ENCODE results near the gene KLHL22. TPM values are rescaled to one million over a fixed set of nuclear protein-coding genes. Genes with fewer than 3 reads are reported as not detected.
"Not testable (repeated sequence)": the region's sequence is repeated elsewhere in the genome, so short reads cannot be mapped to it uniquely, and the experiment has no call there.

KLHL22 gene

GRCh38 chr22:20395181-20395906 is 100.3 kb downstream of the KLHL22 start:
- Histone ChIP-seq H3K27me3 (ENCODE audit: control insufficient read depth, insufficient read depth, low read length) (no peaks in the 10 kb centered on the region), H3K9ac (ENCODE audit: low read depth, low read length) (no peak overlapping the region), H3K36me3 (ENCODE audit: insufficient read depth, low read length) (no peaks in the 10 kb centered on the region), H3K4me1 (ENCODE audit: control insufficient read depth, insufficient read depth, low read length) (peaks cover 23% of the 10 kb centered on the region), H3K4me3 (ENCODE audit: low read length) (peak overlapping the region; percentile 95), H3K9me3 (replicated peaks; ENCODE audit: low read length) (no peaks in the 10 kb centered on the region), H3K4me2 (ENCODE audit: low read length) (peak overlapping the region; percentile 85)

DNA sequence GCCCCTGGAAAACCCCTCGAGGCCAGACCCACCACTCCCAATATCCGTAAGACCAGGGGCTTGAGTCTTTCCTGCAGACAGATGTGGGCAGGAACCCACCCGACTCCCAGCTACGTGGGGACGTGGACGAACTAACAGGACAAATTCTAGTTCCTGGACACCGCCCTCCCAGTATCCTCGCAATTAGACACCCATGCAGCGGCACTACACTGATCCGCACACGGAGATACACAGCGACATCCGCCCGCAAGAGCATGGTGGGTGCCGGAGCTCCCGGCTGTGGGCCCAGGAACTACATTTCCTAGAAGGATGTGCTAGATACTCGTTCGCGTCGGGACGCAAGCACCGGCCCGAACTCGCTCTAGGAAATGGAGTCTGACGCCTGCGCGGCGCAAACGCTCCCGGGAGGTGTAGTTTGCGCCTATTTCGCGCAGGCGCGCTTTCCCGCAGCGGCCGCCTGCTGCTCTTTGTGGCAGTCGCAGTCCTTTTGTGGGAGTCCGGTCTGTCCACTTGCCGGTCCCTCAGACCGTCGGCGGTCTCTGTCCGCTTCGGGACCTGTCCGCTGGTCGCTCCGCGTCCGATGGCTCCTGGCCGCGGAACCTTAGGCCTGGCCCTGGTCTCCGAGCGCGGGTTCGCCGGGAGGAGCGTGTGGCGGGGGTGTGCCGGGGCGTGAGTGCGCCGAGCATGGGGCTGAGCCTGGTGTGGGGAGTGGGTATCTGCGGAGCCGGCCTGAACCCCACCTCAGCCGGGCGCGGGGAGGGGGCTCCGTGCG is 101.7 kb downstream of the KLHL22 start, which contains the start of gene ZNF74:
TSS of gene ZNF74 (plus strand) at position 447 of the 772 bp plus-strand sequence. CDS start 478 bp downstream, outside the sequence.
- no peaks in the 10 kb centered on the region for H3K27me3 ChIP-seq (ENCODE audit: control insufficient read depth, insufficient read depth, low read length)
- H3K36me3 ChIP-seq (ENCODE audit: insufficient read depth, low read length): no peaks in the 10 kb centered on the region
- peak within 1 kb of the TSS; percentile 85 for H3K4me2 ChIP-seq (ENCODE audit: low read length)
- peaks cover 23% of the 10 kb centered on the region for H3K4me1 ChIP-seq (ENCODE audit: control insufficient read depth, insufficient read depth, low read length)
- no peaks in the 10 kb centered on the region for H3K9me3 ChIP-seq (replicated peaks; ENCODE audit: low read length)
- peak within 1 kb of the TSS; percentile 88 for H3K9ac ChIP-seq (ENCODE audit: low read depth, low read length)
- H3K4me3 ChIP-seq (ENCODE audit: low read length): peak within 1 kb of the TSS; percentile 95

- Histone ChIP-seq H3K9me3 (replicated peaks; ENCODE audit: low read length) (no peaks in the 10 kb centered on the region), H3K4me2 (ENCODE audit: low read length) (peak overlapping the region; percentile 85), H3K36me3 (ENCODE audit: insufficient read depth, low read length) (no peaks in the 10 kb centered on the region), H3K4me3 (ENCODE audit: low read length) (peak overlapping the region; percentile 95), H3K27me3 (ENCODE audit: control insufficient read depth, insufficient read depth, low read length) (no peaks in the 10 kb centered on the region), H3K4me1 (ENCODE audit: control insufficient read depth, insufficient read depth, low read length) (peaks cover 23% of the 10 kb centered on the region), H3K9ac (ENCODE audit: low read depth, low read length) (peak overlapping the region; percentile 88)
Measured at GRCh38 chr22:20392983-20393704, 102.5 kb downstream of the KLHL22 start.

DNA sequence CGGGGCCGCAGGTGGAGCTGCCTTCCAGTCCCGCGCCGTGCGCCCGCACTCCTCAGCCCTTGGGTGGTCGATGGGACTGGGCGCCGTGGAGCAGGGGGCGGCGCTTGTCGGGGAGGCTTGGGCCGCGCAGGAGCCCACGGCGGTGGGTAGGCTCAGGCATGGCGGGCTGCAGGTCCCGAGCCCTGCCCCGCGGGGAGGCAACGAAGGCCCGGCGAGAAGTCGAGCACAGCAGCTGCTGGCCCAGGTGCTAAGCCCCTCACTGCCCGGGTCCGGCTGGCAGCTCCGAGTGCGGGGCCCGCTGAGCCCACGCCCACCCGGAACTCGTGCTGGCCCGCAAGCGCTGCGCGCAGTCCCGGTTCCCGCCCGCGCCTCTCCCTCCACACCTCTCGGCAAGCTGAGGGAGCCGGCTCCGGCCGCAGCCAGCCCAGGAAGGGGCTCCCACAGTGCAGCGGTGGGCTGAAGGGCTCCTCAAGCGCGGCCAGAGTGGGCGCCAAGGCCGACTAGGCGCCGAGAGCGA is 103.2 kb downstream of the KLHL22 start:
- peaks cover 23% of the 10 kb centered on the region for H3K4me1 ChIP-seq (ENCODE audit: control insufficient read depth, insufficient read depth, low read length)

More for the DNA sequence above, 103.2 kb downstream of the KLHL22 start:
- not testable (repeated sequence) for H3K4me2 ChIP-seq (ENCODE audit: low read length); H3K9me3 ChIP-seq (replicated peaks; ENCODE audit: low read length); H3K36me3 ChIP-seq (ENCODE audit: insufficient read depth, low read length); H3K4me3 ChIP-seq (ENCODE audit: low read length); H3K9ac ChIP-seq (ENCODE audit: low read depth, low read length); H3K27me3 ChIP-seq (ENCODE audit: control insufficient read depth, insufficient read depth, low read length)

Small RNAs within 50 kb of the gene (small RNA-seq; reads per million reads assigned to genes)
- gene RF00019: not detected
- gene RN7SL812P: not detected
- gene RNU6-225P: not detected
- gene RNY1P9: not detected

Measured in skeletal muscle satellite cell (primary cell).